ENCODE data around the gene POMC.
"Not testable (repeated sequence)": the region's sequence is repeated elsewhere in the genome, so short reads cannot be mapped to it uniquely, and the experiment has no call there.

POMC gene

GRCh38 chr2:25168256-25169072 lies at the start of gene POMC:
POMC (minus strand) TSS chr2:25168580; CDS start chr2:25164772, 3,808 bp downstream.
- peak; percentile 69 to 81 (median 76) for DNase-seq

GRCh38 chr2:25218100-25218499 lies 49.7 kb upstream of the POMC start:
- no peak for DNase-seq

- no peak for DNase-seq
These were observed 47.7 kb upstream of the POMC start for GRCh38 chr2:25215948-25216679.

- no peak for DNase-seq
These were observed 46.9 kb upstream of the POMC start for GRCh38 chr2:25215232-25215631.

DNA sequence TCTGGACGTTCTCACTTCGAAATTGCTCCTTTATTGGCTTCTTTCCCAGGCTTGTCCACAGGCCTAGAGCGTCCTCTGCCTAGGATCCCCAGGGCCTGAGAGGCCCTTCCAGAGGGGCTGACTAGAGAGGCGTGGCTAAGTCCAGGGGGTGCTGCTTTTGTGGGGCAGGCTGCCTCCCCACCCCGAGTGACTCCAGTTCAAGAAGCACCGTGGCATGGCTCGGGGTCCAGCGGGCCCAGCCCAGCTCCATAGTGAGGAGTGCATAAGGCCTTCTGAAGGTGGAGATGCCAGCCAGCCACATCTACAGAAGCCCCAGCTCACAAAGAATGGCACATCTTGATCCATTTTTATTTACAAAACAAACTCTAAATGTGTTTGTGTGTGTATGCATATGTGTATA lies 44.8 kb upstream of the POMC start:
- no peak for DNase-seq

DNA sequence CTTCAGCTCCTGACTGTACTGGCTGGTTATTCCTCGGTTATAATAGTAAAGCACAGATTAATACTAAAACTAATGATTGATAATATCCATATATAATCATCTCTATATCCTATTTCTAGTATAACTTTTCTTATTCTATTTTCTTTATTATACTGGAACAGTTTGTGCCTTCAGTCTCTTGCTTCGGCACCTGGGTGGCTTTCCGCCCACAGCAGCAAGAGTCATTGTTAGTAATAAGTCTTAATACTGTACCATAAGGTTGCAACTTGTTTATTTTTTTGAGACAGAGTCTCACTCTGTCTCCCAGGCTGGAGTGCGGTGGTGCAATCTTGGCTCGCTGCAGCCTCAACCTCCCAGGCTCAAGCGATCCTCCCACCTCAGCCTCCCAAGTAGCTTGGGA lies 42.5 kb upstream of the POMC start:
- not testable (repeated sequence) for DNase-seq

GRCh38 chr2:25207078-25207545 lies 38.7 kb upstream of the POMC start:
- DNase-seq, result no peak

DNA sequence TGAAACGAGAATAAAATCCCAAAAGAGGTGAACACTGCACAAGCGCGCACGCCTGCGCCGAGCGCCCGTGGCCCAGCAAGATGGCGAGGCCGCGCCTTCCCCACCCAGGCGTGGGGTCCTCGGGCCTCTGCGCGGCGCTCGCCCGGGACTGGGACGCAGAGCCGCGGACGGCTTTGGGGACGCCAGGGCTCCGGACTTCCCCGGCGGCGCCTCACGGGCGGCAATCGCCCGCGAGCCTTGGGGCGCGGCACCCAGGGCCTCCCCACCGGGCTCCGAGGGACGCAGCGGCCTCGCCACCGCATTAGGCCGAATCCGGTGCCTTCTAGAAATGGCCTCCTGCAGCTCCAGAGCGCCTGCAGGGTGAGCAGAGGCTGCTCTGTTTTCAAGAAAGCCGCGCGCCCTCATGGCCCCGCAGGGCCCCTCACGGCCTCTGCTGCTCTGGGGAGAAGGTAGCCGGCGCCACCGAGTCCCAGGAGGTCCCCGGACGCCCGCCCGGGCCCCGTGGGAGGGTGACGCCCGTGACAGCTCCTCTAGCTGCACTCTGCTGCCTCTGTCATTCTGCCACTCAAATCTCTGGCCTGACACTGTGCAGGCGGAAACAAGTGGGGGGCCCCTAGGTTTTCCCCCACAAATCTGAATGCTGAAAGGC lies 35.9 kb upstream of the POMC start:
- no peak for DNase-seq

DNA sequence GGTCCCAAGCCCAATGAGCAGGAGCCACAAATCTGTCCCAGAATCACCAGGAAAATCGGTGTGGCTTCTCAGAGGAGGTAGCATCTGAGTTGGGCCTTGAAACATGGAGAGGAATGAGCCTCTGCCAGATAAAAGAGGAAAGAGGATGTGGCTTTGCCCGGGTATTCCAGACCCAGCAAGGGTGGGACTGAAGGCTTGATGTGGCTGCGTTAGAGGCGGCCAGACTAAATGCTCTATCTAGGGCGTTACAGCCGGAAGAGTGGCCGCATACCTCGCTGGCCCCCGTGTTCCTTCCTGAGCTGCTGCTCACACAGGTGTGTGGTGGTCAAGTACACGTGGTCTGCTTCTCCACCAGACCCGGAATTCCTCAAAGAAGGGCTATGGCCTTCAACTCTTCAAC lies 33.9 kb upstream of the POMC start:
- DNase-seq, result no peak

GRCh38 chr2:25201794-25202193 lies 33.4 kb upstream of the POMC start:
- no peak for DNase-seq

GRCh38 chr2:25201265-25201664 lies 32.9 kb upstream of the POMC start:
- no peak for DNase-seq

GRCh38 chr2:25198576-25198975 lies 30.2 kb upstream of the POMC start:
- no peak for DNase-seq

- DNase-seq, result no peak
These were observed 29.8 kb upstream of the POMC start for GRCh38 chr2:25198209-25198525.

DNA sequence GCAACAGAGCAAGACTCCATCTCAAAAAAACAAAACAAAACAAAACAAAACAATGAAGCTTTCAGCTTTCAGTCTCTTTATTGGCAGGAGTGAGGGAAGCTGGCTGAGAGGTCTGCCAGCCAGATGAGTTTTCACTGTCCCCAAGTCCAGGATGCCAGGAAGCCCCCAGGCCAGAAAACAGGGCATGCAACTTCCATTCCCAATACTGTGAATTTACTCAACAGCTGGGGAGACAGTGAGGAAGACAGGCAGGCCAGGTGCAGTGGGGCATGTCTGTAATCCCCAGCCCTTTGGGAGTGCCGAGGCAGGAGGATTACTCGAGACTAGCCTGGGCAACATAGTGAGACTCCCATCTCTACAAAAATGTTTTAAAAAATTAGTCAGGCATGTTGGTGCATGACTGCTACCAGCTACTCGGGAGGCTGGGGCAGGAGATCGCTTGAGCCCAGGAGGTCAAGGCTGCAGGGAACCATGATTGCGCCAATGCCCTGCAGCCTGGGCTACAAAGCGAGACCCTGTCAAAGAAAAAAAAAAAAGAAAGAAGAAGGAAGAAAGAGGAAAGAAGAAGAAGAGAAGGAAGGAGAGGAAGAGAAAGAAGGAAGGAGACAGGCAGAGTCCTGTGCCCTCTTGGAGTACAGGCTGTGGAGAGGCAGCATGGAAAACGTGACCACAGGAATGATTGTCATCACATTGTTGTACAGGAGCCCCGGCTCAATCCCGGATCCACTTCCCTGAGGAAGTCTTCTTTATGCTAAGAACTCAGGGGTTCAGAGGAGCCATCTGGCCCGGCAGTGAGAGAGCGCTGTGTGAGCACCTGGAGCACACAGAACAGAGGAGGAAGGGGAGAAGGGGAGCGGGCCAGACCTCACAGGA lies 29.2 kb upstream of the POMC start:
- no peak for DNase-seq

DNA sequence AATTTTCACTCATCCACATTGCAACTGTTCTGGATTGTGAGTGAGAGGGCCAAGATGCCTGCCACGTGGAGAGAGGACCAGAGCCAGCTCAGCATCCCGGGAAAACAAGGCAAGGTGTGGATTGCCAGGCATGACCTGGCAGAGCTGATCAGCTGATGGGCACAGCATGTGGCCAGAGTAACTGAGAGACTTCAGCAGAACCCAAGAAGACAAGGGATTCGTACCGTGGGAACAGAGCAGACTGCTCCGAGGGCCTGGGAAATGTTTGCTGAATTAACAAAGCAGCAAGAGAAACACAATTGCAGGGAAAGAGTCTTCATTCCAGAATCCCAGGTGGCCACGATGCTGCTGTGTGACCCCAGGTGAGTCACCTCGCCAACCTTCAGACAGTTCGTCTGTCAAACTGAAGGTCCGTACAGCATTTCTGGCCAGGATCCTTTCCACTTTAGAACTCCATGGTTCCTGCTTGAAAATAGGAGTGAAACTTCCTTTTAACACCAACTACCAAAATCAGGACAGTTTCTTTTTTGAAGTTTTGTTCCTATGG lies 26.3 kb upstream of the POMC start:
- no peak for DNase-seq

GRCh38 chr2:25190536-25190935 lies 22.2 kb upstream of the POMC start:
- peak in 2 of 3 experiments; percentile 56 to 89 for DNase-seq

GRCh38 chr2:25188405-25188804 lies 20.0 kb upstream of the POMC start:
- no peak for DNase-seq

GRCh38 chr2:25187729-25188350 lies 19.5 kb upstream of the POMC start:
- peak in 2 of 3 experiments; percentile 40 to 93 for DNase-seq

- DNase-seq, result peak in 1 of 3 experiments; percentile 19
These were observed 15.9 kb upstream of the POMC start for GRCh38 chr2:25184254-25184653.

DNA sequence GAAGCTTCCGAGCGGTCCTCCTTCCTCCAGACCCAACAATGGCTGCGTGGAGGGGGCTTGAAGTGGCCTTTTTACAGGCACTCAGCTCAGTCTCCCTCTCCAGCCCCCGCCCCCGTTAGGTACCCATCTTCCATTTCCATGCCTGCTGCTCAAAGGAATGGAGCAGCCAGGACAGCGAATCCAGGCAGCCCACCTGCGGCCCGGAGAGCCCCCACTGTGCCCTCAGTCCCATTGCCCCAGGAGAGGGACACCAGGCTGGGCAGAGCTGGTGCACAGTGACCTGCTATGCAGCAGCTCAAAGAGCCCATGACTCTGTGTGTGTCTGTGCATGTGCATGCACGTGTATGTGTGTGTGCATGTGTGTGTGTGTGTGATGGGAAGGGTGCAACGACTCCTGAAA lies 10.6 kb upstream of the POMC start:
- DNase-seq, result peak in 1 of 3 experiments; percentile 38

DNA sequence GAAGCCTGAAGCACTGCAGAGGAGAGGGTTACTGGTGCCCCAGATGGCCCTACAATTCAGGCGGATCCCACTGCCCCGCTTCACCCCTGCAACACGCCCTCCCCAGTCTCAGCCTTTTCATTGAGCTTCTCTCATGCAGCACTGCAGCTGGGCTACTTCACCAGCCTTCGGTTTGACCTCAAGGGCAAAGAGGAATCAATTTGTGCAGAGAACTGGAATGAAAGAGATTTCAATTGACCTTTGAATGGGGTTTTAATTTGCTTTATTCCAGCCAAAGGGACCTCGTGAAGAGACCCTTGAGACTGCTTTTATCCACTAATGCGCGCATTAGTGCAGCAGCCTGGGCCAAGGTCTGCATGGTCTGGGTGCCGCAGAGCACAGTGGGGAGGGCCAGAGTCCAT lies 8.8 kb upstream of the POMC start:
- peak; percentile 28 to 94 (median 70) for DNase-seq
